IMR-90 (cell line): ENCODE results near the gene CNP. TPM values are rescaled to one million over a fixed set of nuclear protein-coding genes. Genes with fewer than 3 reads are reported as not detected.

Source experiments
- ATAC-seq: fragments of 200-7000 bp; cut with Tn5 transposase; 2 replicates; pipeline ENCODE4 v1.9.1; 2020; ENCODE audit warnings: low read depth, mild to moderate bottlenecking, moderate library complexity
- BruUV-seq: library from RNA; stranded (reverse); fragments of 400-500 nt; replicated peaks from 2 replicates; lab custom pipeline; 2021; lab: Mats Ljungman, UMichigan
- CTCF ChIA-PET: fragments of 300-600 bp; formaldehyde crosslinking; extraction: SDS; loops from one replicate; lab custom pipeline; 2021; ENCODE audit warnings: antibody characterized with exemption; lab: Yijun Ruan, JAX
- POLR2A ChIA-PET: fragments of 300-600 bp; sonication (Branson Sonifier 250); formaldehyde crosslinking; loops from one replicate; lab custom pipeline; 2022; ENCODE audit warnings: antibody characterized with exemption; ENCODE audit not compliant: unreplicated experiment; lab: Charles Lee
- DNase-seq: peaks from one replicate; pipeline ENCODE4 v3.0.0; 2013
- H2AFZ ChIP-seq: replicated peaks from 2 replicates; pipeline ENCODE3; 2013; ENCODE audit warnings: low read length, mild to moderate bottlenecking; ENCODE audit not compliant: poor library complexity
- H2AK5ac ChIP-seq: 2 replicates; pipeline ENCODE4 v1.6.1; 2013; ENCODE audit warnings: low read depth, low read length, inconsistent platforms
- H2AK9ac ChIP-seq: replicated peaks from 2 replicates; pipeline ENCODE3; 2013; ENCODE audit warnings: mild to moderate bottlenecking, low read depth, low read length, moderate library complexity; ENCODE audit not compliant: poor library complexity
- H2BK120ac ChIP-seq: 2 replicates; pipeline ENCODE4 v1.6.1; 2013; ENCODE audit warnings: low read depth, low read length, inconsistent platforms
- H2BK15ac ChIP-seq: 3 replicates; pipeline ENCODE4 v1.6.1; 2013; ENCODE audit warnings: low read depth, low read length, inconsistent platforms
- H2BK20ac ChIP-seq: 2 replicates; pipeline ENCODE4 v1.6.1; 2013; ENCODE audit warnings: low read depth, mild to moderate bottlenecking, inconsistent platforms, low read length, moderate library complexity
- H2BK5ac ChIP-seq: 2 replicates; pipeline ENCODE4 v1.6.1; 2013; ENCODE audit warnings: mild to moderate bottlenecking, low read depth, low read length, inconsistent platforms; ENCODE audit not compliant: poor library complexity, severe bottlenecking
- H3K14ac ChIP-seq: replicated peaks from 2 replicates; pipeline ENCODE4 v1.6.1; 2013; ENCODE audit warnings: low read depth, low read length, inconsistent platforms
- H3K18ac ChIP-seq: 2 replicates; pipeline ENCODE4 v1.6.1; 2013; ENCODE audit warnings: low read depth, low read length, control low read depth
- H3K23ac ChIP-seq: 2 replicates; pipeline ENCODE4 v1.6.1; 2013; ENCODE audit warnings: low read depth, low read length, inconsistent platforms
- H3K27ac ChIP-seq: 2 replicates; pipeline ENCODE4 v1.5.1; 2013; ENCODE audit warnings: mild to moderate bottlenecking, control low read depth, low read length; ENCODE audit not compliant: insufficient read depth
- H3K27me3 ChIP-seq: 2 replicates; pipeline ENCODE4 v1.6.1; 2013; ENCODE audit warnings: low read length; ENCODE audit not compliant: control insufficient read depth, insufficient read depth
- H3K36me3 ChIP-seq: 2 replicates; pipeline ENCODE4 v1.6.1; 2013; ENCODE audit warnings: low read length, mixed read lengths; ENCODE audit not compliant: control insufficient read depth, insufficient read depth
- H3K4ac ChIP-seq: 2 replicates; pipeline ENCODE4 v1.6.1; 2013; ENCODE audit warnings: low read depth, low read length, inconsistent platforms
- H3K4me1 ChIP-seq: 2 replicates; pipeline ENCODE4 v1.6.1; 2013; ENCODE audit warnings: low read length, mixed read lengths; ENCODE audit not compliant: control insufficient read depth, insufficient read depth
- H3K4me2 ChIP-seq: 2 replicates; pipeline ENCODE4 v1.6.1; 2013; ENCODE audit warnings: low read depth, mild to moderate bottlenecking, control low read depth, low read length, moderate library complexity
- H3K4me3 ChIP-seq: 2 replicates; pipeline ENCODE4 v1.5.1; 2013; ENCODE audit warnings: low read depth, mild to moderate bottlenecking, control low read depth, low read length, moderate library complexity; ENCODE audit not compliant: insufficient read depth
- H3K56ac ChIP-seq: 2 replicates; pipeline ENCODE4 v1.6.1; 2013; ENCODE audit warnings: low read length, inconsistent platforms; ENCODE audit not compliant: insufficient read depth; ENCODE audit errors: extremely low read depth
- H3K79me1 ChIP-seq, 2 experiments: 2 replicates each; pipeline ENCODE4 v1.6.1; 2013; ENCODE audit warnings: low read length in 2 of 2, inconsistent platforms in 1 of 2, low read depth in 1 of 2
- H3K9ac ChIP-seq: 2 replicates; pipeline ENCODE4 v1.6.1; 2013; ENCODE audit warnings: low read depth, low read length, control low read depth
- H3K9me1 ChIP-seq: 2 replicates; pipeline ENCODE4 v1.6.1; 2013; ENCODE audit warnings: low read length, inconsistent platforms; ENCODE audit not compliant: insufficient read depth
- H3K9me3 ChIP-seq: 2 replicates; pipeline ENCODE4 v1.6.1; 2013; ENCODE audit warnings: low read length; ENCODE audit not compliant: control insufficient read depth, insufficient read depth
- H4K20me1 ChIP-seq: 2 replicates; pipeline ENCODE4 v1.6.1; 2013; ENCODE audit warnings: low read length, inconsistent platforms; ENCODE audit not compliant: insufficient read depth
- H4K5ac ChIP-seq: 2 replicates; pipeline ENCODE4 v1.6.1; 2013; ENCODE audit warnings: mild to moderate bottlenecking, low read depth, low read length, control low read depth
- H4K8ac ChIP-seq, 2 experiments: 2 replicates each; pipeline ENCODE4 v1.6.1; 2013; ENCODE audit warnings: low read depth in 2 of 2, low read length in 2 of 2, control low read depth in 1 of 2, inconsistent platforms in 1 of 2
- H4K91ac ChIP-seq: 2 replicates; pipeline ENCODE4 v1.6.1; 2013; ENCODE audit warnings: low read depth, low read length, inconsistent platforms; ENCODE audit not compliant: insufficient read depth
- CEBPB ChIP-seq: IDR thresholded peaks from 2 replicates; pipeline ENCODE4 v1.6.1; 2012; ENCODE audit warnings: low read depth, low read length, improper control_type of control experiment
- CHD1 ChIP-seq: IDR thresholded peaks from 2 replicates; pipeline ENCODE4 v1.6.1; 2012; ENCODE audit warnings: low read depth, low read length, improper control_type of control experiment
- CTCF ChIP-seq: conservative IDR thresholded peaks from 2 replicates; pipeline ENCODE4 v1.5.1; 2012; ENCODE audit warnings: mild to moderate bottlenecking, low read depth, low read length, improper control_type of control experiment
- ELK1 ChIP-seq: fragments of 150-350 bp; IDR thresholded peaks from 2 replicates; pipeline ENCODE4 v1.6.1; 2016; ENCODE audit warnings: low read depth, mild to moderate bottlenecking, low read length, moderate library complexity, borderline replicate concordance
- FOS ChIP-seq: fragments of 150-350 bp; IDR thresholded peaks from 2 replicates; pipeline ENCODE4 v1.6.1; 2016; ENCODE audit warnings: low read depth, low read length
- MAFK ChIP-seq: IDR thresholded peaks from 2 replicates; pipeline ENCODE4 v1.6.1; 2012; ENCODE audit warnings: low read depth, low read length, improper control_type of control experiment
- MAZ ChIP-seq: IDR thresholded peaks from 2 replicates; pipeline ENCODE4 v1.6.1; 2012; ENCODE audit warnings: low read depth, mild to moderate bottlenecking, low read length, improper control_type of control experiment, moderate library complexity, borderline replicate concordance
- NFE2L2 ChIP-seq: fragments of 150-350 bp; IDR thresholded peaks from 2 replicates; pipeline ENCODE4 v1.6.1; 2016; ENCODE audit warnings: low read depth, mild to moderate bottlenecking, low read length
- POLR2A ChIP-seq: IDR thresholded peaks from 2 replicates; pipeline ENCODE4 v1.6.1; 2012; ENCODE audit warnings: mild to moderate bottlenecking, low read depth, low read length
- RAD21 ChIP-seq: IDR thresholded peaks from 2 replicates; pipeline ENCODE4 v1.6.1; 2012; ENCODE audit warnings: low read length, improper control_type of control experiment
- RCOR1 ChIP-seq: IDR thresholded peaks from 2 replicates; pipeline ENCODE4 v1.6.1; 2012; ENCODE audit warnings: mild to moderate bottlenecking, low read length, improper control_type of control experiment; ENCODE audit not compliant: insufficient replicate concordance
- SMC3 ChIP-seq: fragments of 150-350 bp; IDR thresholded peaks from 2 replicates; pipeline ENCODE4 v1.6.1; 2016; ENCODE audit warnings: low read depth, mild to moderate bottlenecking, antibody characterized with exemption, low read length, moderate library complexity
- WGBS, 2 experiments: methylation state at CpG; one replicate each; pipeline versions ENCODE4 v1.1.5 to v1.1.7; 2013; ENCODE audit warnings: missing lambda C conversion rate in 2 of 2; ENCODE audit not compliant: insufficient read length in 1 of 2; ENCODE audit errors: extremely low coverage in 2 of 2; 5-methylcytosine and 5-hydroxymethylcytosine counted together
- dilution Hi-C: fragments of 300-500 bp; cut with HindIII; formaldehyde crosslinking; loops from one replicate; pipeline ENCODE4 v1.14.3; 2018; ENCODE audit warnings: low sequenced_read_pairs; ENCODE audit not compliant: unreplicated experiment
- in situ Hi-C: fragments of 300-500 bp; cut with MboI; formaldehyde crosslinking; loops from 3 replicates; pipeline ENCODE4 v1.14.3; 2019; ENCODE audit warnings: low sequenced_read_pairs, inconsistent platforms, mixed read lengths
- intact Hi-C: fragments of 100-400 bp; cut with micrococcal nuclease; formaldehyde crosslinking; loops from 2 replicates; pipeline ENCODE4 v1.10.0; 2022
- polyA plus RNA-seq, 3 experiments: library from polyadenylated mRNA; depleted of rRNA; stranded (reverse); fragments of >200 nt; gene quantifications; 2 replicates each; pipeline ENCODE4 v1.2.3, GENCODE V29; 2012; ENCODE audit warnings: low replicate concordance in 1 of 3
- total RNA-seq: library from RNA; depleted of rRNA; stranded (reverse); fragments of >200 nt; gene quantifications from 2 replicates; pipeline ENCODE4 v1.2.3, GENCODE V29; 2012

CNP gene
- total and polyA plus RNA-seq, 2 of the 4 experiments (the other 2 are of a cell fraction): 45.5 to 46.4 TPM

GRCh38 chr17:41992576-41992975, 26.0 kb downstream of the CNP start:
- DNase-seq: no peak
- POLR2A ChIA-PET: no interaction called here

More at GRCh38 chr17:41992576-41992975, 26.0 kb downstream of the CNP start:
- no peak overlapping the region for H2BK5ac ChIP-seq
- no peak overlapping the region for H4K91ac ChIP-seq
- no peak overlapping the region for H3K4me2 ChIP-seq
- 0 out of 2 replicates have a peak, but pooled peaks cover 10% of the 10 kb centered on the region for H3K9me1 ChIP-seq
- no peak overlapping the region for H3K56ac ChIP-seq
- no CpG with 5 or more reads among the region's 3 CpGs for WGBS, 2 experiments
- no peak overlapping the region for H2BK20ac ChIP-seq
- no peak overlapping the region for H2BK15ac ChIP-seq
- H4K20me1 ChIP-seq: no peaks in the 10 kb centered on the region; the same call in 1 of the 2 replicates
- H3K14ac ChIP-seq: no peak overlapping the region
- H3K27ac ChIP-seq: no peak overlapping the region
- H3K4me3 ChIP-seq: no peak overlapping the region
- TF ChIP-seq CTCF (no peak), FOS (no peak), RCOR1 (no peak), NFE2L2 (no peak), SMC3 (no peak), CEBPB (no peak), MAZ (no peak), ELK1 (no peak), RAD21 (no peak), MAFK (no peak), CHD1 (no peak), POLR2A (no peak)
- no peak overlapping the region for H2BK120ac ChIP-seq
- in situ Hi-C loops: no loop called here
- CTCF ChIA-PET: no interaction called here
- intact Hi-C loops: no loop called here
- H3K79me1 ChIP-seq: peaks cover 33 to 59% of the 10 kb centered on the region in 2 experiments
- H2AFZ ChIP-seq: no peak overlapping the region
- H4K5ac ChIP-seq: no peak overlapping the region
- H3K4me1 ChIP-seq: peaks cover 4% of the 10 kb centered on the region
- no peak overlapping the region for H3K23ac ChIP-seq
- no peak overlapping the region for H2AK5ac ChIP-seq
- no peaks in the 10 kb centered on the region for H3K9me3 ChIP-seq
- H2AK9ac ChIP-seq: no peak overlapping the region
- H3K18ac ChIP-seq: no peak overlapping the region
- no peak overlapping the region for H3K9ac ChIP-seq
- dilution Hi-C loops: no loop called here
- no peak overlapping the region for H3K4ac ChIP-seq
- ATAC-seq: no peak
- H3K27me3 ChIP-seq: no peaks in the 10 kb centered on the region
- no TSS peak for BruUV-seq
- H4K8ac ChIP-seq: no peak overlapping the region
- H3K36me3 ChIP-seq: peaks cover 65% of the 10 kb centered on the region
